Measurements from ENCODE around the gene RCOR1. TPM values are rescaled to one million over a fixed set of nuclear protein-coding genes. Genes with fewer than 3 reads are reported as not detected.
"Not testable (repeated sequence)": the region's sequence is repeated elsewhere in the genome, so short reads cannot be mapped to it uniquely, and the experiment has no call there.

The RCOR1 gene
- polyA plus RNA-seq (ENCODE audit: insufficient read length): 44.0 TPM
- long read RNA-seq, donor 1, full-length matches to known transcripts: 7 of 7 reads
- long read RNA-seq, donor 1, partial matches to known transcripts: 0 of 7 reads
- long read RNA-seq, donor 1, other reads (novel, unspliced or antisense): 0 of 7 reads
- long read RNA-seq, donor 2, full-length matches to known transcripts: 4 of 16 reads
- long read RNA-seq, donor 2, partial matches to known transcripts: 12 of 16 reads
- long read RNA-seq, donor 2, other reads (novel, unspliced or antisense): 0 of 16 reads
- long read RNA-seq, donor 3, partial matches to known transcripts: 0 of 1 reads
- long read RNA-seq, donor 3, other reads (novel, unspliced or antisense): 0 of 1 reads
- long read RNA-seq, donor 4: 0 reads
- long read RNA-seq, donor 5, full-length matches to known transcripts: 1 of 13 reads
- long read RNA-seq, donor 5, partial matches to known transcripts: 12 of 13 reads
- long read RNA-seq, donor 5, other reads (novel, unspliced or antisense): 0 of 13 reads
- long read RNA-seq, donor 6: 0 reads
- long read RNA-seq, donor 7, full-length matches to known transcripts: 4 of 4 reads
- long read RNA-seq, donor 7, partial matches to known transcripts: 0 of 4 reads
- long read RNA-seq, donor 7, other reads (novel, unspliced or antisense): 0 of 4 reads
- long read RNA-seq, donor 8, partial matches to known transcripts: 14 of 14 reads
- long read RNA-seq, donor 8, other reads (novel, unspliced or antisense): 0 of 14 reads

GRCh38 chr14:102591944-102592762, at the start of gene RCOR1:
Gene RCOR1, plus strand, starts transcription at chr14:102592649. Its CDS starts 238 bp downstream, at chr14:102592887.
- DNase-seq: peak; percentile 97

DNA sequence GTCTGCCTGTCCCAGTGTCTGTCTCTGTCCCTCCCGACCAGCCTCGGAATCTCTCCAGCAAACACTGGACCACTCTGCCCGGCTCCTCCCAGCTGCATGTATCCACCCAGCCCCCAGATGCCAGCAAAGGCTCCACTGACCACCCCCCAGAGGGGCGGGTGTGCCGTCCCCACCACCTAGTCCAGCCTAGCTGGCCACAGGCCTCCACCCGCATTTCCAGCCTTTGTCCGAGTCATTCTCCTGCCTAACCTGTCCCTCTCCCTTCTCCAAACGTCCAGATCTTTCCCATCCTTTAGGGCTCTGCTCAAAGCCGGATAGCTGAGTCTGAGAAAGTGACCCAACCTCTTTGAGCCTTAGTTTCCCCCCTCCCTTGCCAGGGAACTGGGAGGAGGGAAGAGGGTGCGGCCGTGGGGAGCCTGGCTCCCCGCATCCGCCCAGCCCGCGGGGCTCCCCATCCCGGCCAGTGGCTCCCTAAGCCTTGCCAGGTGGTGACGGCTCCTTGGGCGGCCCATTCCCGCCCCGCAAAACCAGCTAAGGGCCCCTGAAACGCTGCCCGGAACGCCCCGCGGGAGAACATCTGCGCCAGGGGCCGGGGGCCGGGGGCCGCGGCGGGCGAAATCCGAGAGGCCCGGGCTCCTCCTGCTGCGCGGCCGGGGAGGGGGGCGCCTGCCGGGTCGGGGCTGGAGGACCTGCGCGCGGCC, 48.3 kb upstream of the RCOR1 start:
- peak; percentile 33 for DNase-seq

DNA sequence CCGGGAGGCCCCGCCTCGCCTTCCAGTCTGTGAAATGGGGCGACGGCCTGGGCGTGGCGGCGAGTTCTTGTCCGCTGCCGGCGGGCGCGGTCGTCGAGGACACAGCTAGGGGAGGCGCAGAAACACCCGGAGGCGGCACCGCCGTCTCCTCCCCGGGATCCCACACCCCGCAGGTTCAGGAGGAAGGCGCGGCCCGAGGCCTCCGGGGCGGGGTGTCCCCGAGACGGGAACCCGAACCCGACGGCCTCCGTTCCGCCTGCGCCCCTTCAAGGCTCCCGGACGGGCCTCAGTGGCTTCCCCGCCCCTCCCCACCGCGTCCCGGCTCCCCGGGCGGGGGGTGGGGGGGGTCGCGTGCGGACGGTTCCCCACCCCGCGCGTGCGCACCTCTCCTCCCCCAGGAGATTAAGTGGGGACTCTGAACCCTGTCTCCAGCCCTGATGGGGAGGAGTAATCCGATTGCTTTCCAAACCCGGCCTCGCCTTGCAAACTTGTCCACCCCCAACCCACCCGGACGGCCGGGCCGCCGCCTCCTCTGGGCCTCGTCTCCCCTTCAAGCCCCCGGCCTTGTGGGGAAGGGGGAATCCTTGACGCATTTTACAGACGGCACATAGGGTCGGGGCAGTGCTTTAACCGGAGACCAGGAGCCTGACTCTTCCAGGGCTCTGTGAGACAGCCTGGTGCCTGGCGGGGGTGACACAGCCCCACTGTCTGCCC, 47.5 kb upstream of the RCOR1 start:
- no peak for DNase-seq

GRCh38 chr14:102545461-102546265, 46.8 kb upstream of the RCOR1 start:
- DNase-seq: no peak

DNA sequence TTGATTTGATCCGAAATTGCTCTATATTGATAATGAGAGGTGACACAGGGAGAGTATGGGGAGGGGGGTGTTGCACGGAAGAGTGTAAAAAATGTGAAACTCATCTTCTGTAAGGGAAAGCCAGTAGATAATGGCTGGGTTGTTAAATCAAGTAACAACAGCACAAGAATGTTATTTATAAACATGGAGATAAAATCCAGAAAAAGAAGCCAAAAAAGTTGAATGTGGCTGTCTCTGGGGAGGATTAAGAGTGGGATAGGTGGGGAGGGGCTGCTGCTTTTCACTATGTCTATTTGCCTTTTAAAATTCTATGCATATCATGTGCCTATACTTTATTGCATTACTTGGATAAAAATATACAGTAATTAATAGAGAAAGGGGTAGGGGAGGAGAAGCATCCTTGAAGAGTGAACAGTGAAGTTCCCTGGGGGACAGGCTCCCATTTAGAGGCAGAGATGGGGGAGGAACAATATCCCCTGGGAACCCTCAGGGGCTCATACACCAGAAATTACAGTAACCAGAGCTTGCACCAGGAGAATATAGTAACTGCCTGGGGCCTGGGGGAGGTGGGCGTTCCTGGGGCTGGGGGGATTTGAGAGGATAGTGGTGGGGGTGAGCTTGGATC, 43.7 kb upstream of the RCOR1 start:
- DNase-seq: no peak

GRCh38 chr14:102550927-102551401, 41.5 kb upstream of the RCOR1 start:
- not testable (repeated sequence) for DNase-seq

GRCh38 chr14:102551995-102552705, 40.3 kb upstream of the RCOR1 start:
- DNase-seq: no peak

- DNase-seq: peak; percentile 37
Measured at GRCh38 chr14:102554821-102555819, 37.3 kb upstream of the RCOR1 start.

GRCh38 chr14:102556098-102556677, 36.3 kb upstream of the RCOR1 start:
- DNase-seq: no peak

GRCh38 chr14:102557434-102558226, 34.8 kb upstream of the RCOR1 start:
- DNase-seq: no peak

DNA sequence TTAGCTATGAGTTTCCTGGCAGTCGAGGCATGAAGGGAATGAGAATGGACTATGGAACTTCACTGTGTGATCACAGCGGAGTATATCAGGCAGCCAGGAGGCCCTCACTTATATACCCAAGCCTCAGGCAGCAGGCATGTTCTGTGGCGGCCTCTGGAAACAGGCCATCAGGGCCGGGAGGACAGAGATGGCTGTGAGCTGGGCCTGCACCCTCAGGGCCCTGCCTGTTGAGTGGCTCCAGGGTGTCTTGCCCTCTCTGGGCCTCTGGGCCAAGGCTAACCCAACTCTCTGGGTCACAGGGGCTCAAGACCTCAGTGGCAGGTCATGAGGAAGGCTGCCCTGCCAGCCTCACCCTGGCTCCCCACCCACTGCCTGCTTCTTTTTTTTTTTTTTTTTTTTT, 33.9 kb upstream of the RCOR1 start:
- DNase-seq: no peak

DNA sequence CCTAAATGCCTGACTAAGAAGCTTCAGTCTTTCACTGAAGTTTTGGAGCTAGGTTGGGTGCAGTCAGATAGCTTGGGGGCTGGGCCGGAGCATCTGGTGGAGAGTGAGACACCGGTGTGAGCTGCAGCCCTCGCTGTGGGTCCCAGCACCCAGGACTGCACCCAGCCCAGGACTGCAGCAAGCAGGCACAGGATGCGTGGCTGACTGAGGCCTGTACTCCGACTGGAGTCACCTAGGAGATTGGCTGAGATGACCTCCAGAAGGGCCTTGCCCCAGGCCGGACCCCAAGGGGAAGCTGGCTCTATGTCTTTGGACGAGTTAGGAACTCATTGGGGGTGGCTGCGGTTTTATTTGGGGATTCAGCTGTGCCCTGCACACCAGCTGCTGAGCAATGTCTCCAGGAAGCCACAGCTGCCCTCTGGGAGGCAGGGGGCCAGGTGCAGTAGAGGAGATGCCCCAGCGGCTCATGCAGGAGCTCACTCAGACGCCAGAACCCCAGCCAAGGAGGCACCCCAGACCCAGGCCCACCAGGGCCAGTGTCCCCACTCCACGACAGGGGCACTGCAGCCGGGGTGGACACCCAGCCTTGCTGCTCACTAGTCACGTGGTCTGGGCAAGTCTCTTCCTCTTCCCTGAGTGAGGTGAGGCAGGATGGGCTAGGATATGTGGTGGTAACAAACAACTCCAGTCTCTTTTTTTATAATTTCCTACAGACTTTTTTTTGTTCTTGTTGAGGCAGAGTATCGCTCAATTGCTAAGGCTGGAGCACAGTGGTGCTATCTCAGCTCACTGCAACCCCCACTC, 31.8 kb upstream of the RCOR1 start:
- no peak for DNase-seq

DNA sequence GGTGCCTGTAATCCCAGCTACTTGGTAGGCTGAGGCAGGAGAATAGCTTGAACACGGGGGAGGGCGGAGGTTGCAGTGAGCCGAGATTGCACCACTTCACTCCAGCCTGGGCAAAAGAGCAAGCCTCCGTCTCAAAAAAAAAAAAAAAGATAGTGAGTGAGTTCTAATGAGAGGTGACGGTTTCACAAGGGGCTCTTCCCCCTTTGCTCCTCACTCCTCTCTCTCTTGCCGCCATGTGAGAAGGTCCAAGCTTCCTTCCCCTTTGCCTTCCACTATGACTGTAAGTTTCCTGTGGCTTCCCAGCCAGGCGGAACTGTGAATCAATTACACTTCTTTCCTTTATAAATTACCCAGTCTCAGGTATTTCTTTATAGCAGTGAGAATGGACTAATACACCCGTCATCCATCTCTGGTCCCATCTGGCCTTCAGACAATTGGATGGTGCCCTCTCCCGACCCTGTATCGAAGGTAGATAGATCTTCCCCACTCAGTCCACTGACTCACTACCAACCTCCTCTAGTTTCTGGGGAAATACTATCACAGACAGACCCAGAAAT, 27.0 kb upstream of the RCOR1 start:
- no peak for DNase-seq

DNA sequence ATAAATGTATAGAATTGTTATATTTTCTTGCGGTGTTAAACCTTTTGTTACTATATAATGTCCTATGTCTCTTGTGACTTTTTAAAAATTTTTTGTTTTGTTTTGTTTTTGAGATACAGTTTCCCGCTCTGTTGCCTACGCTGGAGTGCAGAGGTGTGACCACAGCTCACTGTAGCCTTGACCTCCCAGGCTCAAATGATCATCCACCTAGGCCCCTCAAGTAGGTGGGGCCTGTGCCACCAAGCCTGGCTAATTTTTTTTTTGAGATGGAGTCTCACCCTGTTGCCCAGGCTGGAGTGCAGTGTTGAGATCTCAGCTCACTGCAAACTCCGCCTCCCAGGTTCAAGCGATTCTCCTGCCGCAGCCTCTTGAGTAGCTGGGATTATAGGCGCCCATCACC, 26.5 kb upstream of the RCOR1 start:
- no peak for DNase-seq

- no peak for DNase-seq
Measured at GRCh38 chr14:102568115-102568614, 24.3 kb upstream of the RCOR1 start.

Data from left kidney (tissue), 8 donors.